HepG2 (cell line): Measurements from ENCODE around the gene GADD45A. TPM values are rescaled to one million over a fixed set of nuclear protein-coding genes. Genes with fewer than 3 reads are reported as not detected.
A peak's percentile ranks its signal among the peaks of the same experiment; 100 is the strongest.

Experiments
- CHD2 ChIP-seq: IDR thresholded peaks from 2 replicates; pipeline ENCODE4 v1.6.1; 2011; ENCODE audit warnings: low read depth, low read length, improper control_type of control experiment
- GABPB1 ChIP-seq: IDR thresholded peaks from 2 replicates; pipeline ENCODE4 v1.6.1; 2016; ENCODE audit warnings: mild to moderate bottlenecking, missing genetic modification reagents, moderate library complexity, missing compliant biosample characterization
- JDP2 ChIP-seq: sonication (generic); formaldehyde crosslinking; IDR thresholded peaks from 2 replicates; pipeline ENCODE4 v1.8.1; 2022; ENCODE audit warnings: missing genetic modification reagents, borderline replicate concordance
- MATR3 ChIP-seq: sonication (generic); formaldehyde crosslinking; IDR thresholded peaks from 2 replicates; pipeline ENCODE4 v1.4.0; 2020; ENCODE audit warnings: missing genetic modification reagents
- MZF1 ChIP-seq: sonication (generic); formaldehyde crosslinking; IDR thresholded peaks from 2 replicates; pipeline ENCODE4 v1.8.1; 2023; ENCODE audit warnings: mild to moderate bottlenecking, missing genetic modification reagents, borderline replicate concordance
- NPAS2 ChIP-seq: sonication (generic); formaldehyde crosslinking; IDR thresholded peaks from 2 replicates; pipeline ENCODE4 v1.8.0; 2022; ENCODE audit warnings: mild to moderate bottlenecking, missing genetic modification reagents, borderline replicate concordance
- RARA ChIP-seq: IDR thresholded peaks from 2 replicates; pipeline ENCODE4 v1.6.1; 2016; ENCODE audit warnings: missing genetic modification reagents, missing compliant biosample characterization
- SAFB2 ChIP-seq: sonication (generic); formaldehyde crosslinking; IDR thresholded peaks from 2 replicates; pipeline ENCODE4 v1.5.1; 2020; ENCODE audit warnings: missing genetic modification reagents, low read depth, mild to moderate bottlenecking, borderline replicate concordance
- SIX4 ChIP-seq: sonication (generic); formaldehyde crosslinking; IDR thresholded peaks from 2 replicates; pipeline ENCODE4 v1.4.0; 2020; ENCODE audit warnings: missing genetic modification reagents
- SOX6 ChIP-seq, 2 experiments: fragments of 450-650 bp in 1 of 2; sonication (generic) in 1 of 2; formaldehyde crosslinking in 1 of 2; IDR thresholded peaks; 2 replicates each; pipeline versions ENCODE4 v1.4.0 to v1.6.1; 2017 to 2020; ENCODE audit warnings: antibody characterized with exemption in 1 of 2, mild to moderate bottlenecking in 1 of 2, missing genetic modification reagents in 1 of 2
- TEAD3 ChIP-seq: optimal IDR thresholded peaks from 2 replicates; pipeline ENCODE3; 2016; ENCODE audit warnings: borderline replicate concordance
- THAP11 ChIP-seq: IDR thresholded peaks from 2 replicates; pipeline ENCODE4 v1.6.1; 2016; ENCODE audit warnings: missing biosample characterization, missing genetic modification reagents
- TSC22D2 ChIP-seq: sonication (generic); formaldehyde crosslinking; IDR thresholded peaks from 2 replicates; pipeline ENCODE4 v1.5.1; 2020; ENCODE audit warnings: missing genetic modification reagents, mild to moderate bottlenecking, borderline replicate concordance
- ZBED4 ChIP-seq: sonication (generic); formaldehyde crosslinking; IDR thresholded peaks from 2 replicates; pipeline ENCODE4 v1.4.0; 2020; ENCODE audit warnings: missing genetic modification reagents, borderline replicate concordance
- ZFP1 ChIP-seq: IDR thresholded peaks from 2 replicates; pipeline ENCODE4 v1.6.1; 2016
- ZKSCAN1 ChIP-seq: fragments of 150-350 bp; IDR thresholded peaks from 2 replicates; pipeline ENCODE4 v1.6.1; 2014; ENCODE audit warnings: low read length
- ZNF207 ChIP-seq: fragments of 450-650 bp; IDR thresholded peaks from 2 replicates; pipeline ENCODE4 v1.6.1; 2016; ENCODE audit warnings: antibody characterized with exemption, borderline replicate concordance
- ZSCAN25 ChIP-seq: sonication (generic); formaldehyde crosslinking; IDR thresholded peaks from 2 replicates; pipeline ENCODE4 v1.8.0; 2022; ENCODE audit warnings: mild to moderate bottlenecking, missing genetic modification reagents
- ZSCAN29 ChIP-seq: sonication (generic); formaldehyde crosslinking; conservative IDR thresholded peaks from 2 replicates; pipeline ENCODE4 v1.4.0; 2020; ENCODE audit warnings: mild to moderate bottlenecking, missing genetic modification reagents
- polyA plus RNA-seq, 8 experiments: library from polyadenylated mRNA; depleted of rRNA in 3 of 8; stranded (reverse) in 7 of 8; unstranded in 1 of 8; fragments of >200 nt; fragmentation: Illumina TruSeq in 4 of 8; extraction: Trizol in 4 of 8; gene quantifications; 2 replicates each; pipeline versions ENCODE4 v1.2.1 to v1.2.3, GENCODE V29; 2011 to 2016; ENCODE audit warnings: low read depth in 4 of 8, missing spikeins in 1 of 8, mixed read lengths in 1 of 8; ENCODE audit not compliant: insufficient read depth in 1 of 8
- total RNA-seq, 5 experiments: library from RNA; depleted of rRNA; stranded (reverse); fragments of >200 nt; fragmentation: Illumina TruSeq; extraction: Trizol; gene quantifications; 2 replicates each; pipeline ENCODE4 v1.2.3, GENCODE V29; 2016; ENCODE audit warnings: low read depth in 1 of 5
- TF ChIP-seq, protein P1 (sequence below): IDR thresholded peaks from 2 replicates; pipeline ENCODE4 v1.4.0; 2020; ENCODE audit warnings: mild to moderate bottlenecking, missing genetic modification reagents

The GADD45A gene
- total and polyA plus RNA-seq, 2 of the 13 experiments (the other 11 are each of a cell fraction or from before 2014, with no cell fraction given) = 33.2 to 46.2 TPM

GRCh38 chr1:67700692-67701410, 15.8 kb downstream of the GADD45A start (continued):
- no peak; the same call in 1 of the 2 replicates for TF ChIP-seq SAFB2 (CRISPR knock-in tag)
- TF ChIP-seq SIX4 (CRISPR knock-in tag) = peak; percentile 62; the same call in 1 of the 2 replicates
- TF ChIP-seq ZKSCAN1 = peak; percentile 25; the same call in 1 of the 2 replicates
- no peak for TF ChIP-seq TSC22D2 (CRISPR knock-in tag)
- TF ChIP-seq ZFP1 = 0 out of 2 replicates have a peak, but pooled peaks have one; percentile 22
- peak; percentile 44; the same call in 1 of the 2 replicates for TF ChIP-seq ZSCAN25 (CRISPR knock-in tag)
- no peak for TF ChIP-seq MATR3 (CRISPR knock-in tag)
- TF ChIP-seq RARA (CRISPR knock-in tag) = peak; percentile 93
- peak; percentile 51; the same call in 1 of the 2 replicates for TF ChIP-seq THAP11
- TF ChIP-seq ZNF207 = no peak
- 0 out of 2 replicates have a peak, but pooled peaks have one; percentile 50 for TF ChIP-seq ZSCAN29 (CRISPR knock-in tag)
- TF ChIP-seq SOX6 (IDR thresholded peaks at IDR 0.05) = no peak
- TF ChIP-seq SOX6 (CRISPR knock-in tag; IDR thresholded peaks at IDR 0.05) = peak; percentile 94
- TF ChIP-seq, protein P1, sequence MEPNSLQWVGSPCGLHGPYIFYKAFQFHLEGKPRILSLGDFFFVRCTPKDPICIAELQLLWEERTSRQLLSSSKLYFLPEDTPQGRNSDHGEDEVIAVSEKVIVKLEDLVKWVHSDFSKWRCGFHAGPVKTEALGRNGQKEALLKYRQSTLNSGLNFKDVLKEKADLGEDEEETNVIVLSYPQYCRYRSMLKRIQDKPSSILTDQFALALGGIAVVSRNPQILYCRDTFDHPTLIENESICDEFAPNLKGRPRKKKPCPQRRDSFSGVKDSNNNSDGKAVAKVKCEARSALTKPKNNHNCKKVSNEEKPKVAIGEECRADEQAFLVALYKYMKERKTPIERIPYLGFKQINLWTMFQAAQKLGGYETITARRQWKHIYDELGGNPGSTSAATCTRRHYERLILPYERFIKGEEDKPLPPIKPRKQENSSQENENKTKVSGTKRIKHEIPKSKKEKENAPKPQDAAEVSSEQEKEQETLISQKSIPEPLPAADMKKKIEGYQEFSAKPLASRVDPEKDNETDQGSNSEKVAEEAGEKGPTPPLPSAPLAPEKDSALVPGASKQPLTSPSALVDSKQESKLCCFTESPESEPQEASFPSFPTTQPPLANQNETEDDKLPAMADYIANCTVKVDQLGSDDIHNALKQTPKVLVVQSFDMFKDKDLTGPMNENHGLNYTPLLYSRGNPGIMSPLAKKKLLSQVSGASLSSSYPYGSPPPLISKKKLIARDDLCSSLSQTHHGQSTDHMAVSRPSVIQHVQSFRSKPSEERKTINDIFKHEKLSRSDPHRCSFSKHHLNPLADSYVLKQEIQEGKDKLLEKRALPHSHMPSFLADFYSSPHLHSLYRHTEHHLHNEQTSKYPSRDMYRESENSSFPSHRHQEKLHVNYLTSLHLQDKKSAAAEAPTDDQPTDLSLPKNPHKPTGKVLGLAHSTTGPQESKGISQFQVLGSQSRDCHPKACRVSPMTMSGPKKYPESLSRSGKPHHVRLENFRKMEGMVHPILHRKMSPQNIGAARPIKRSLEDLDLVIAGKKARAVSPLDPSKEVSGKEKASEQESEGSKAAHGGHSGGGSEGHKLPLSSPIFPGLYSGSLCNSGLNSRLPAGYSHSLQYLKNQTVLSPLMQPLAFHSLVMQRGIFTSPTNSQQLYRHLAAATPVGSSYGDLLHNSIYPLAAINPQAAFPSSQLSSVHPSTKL (CRISPR knock-in tag) = peak; percentile 95
- TF ChIP-seq TEAD3 (CRISPR knock-in tag) = peak; percentile 74
- TF ChIP-seq CHD2 = 0 out of 2 replicates have a peak, but pooled peaks have one; percentile 27
- TF ChIP-seq MZF1 (CRISPR knock-in tag) = no peak
- TF ChIP-seq JDP2 (CRISPR knock-in tag) = no peak
- no peak for TF ChIP-seq ZBED4
- 0 out of 2 replicates have a peak, but pooled peaks have one; percentile 20 for TF ChIP-seq GABPB1 (CRISPR knock-in tag)
- no peak for TF ChIP-seq NPAS2
